ENCODE results near the gene WDR48. TPM values are rescaled to one million over a fixed set of nuclear protein-coding genes. Genes with fewer than 3 reads are reported as not detected.

The WDR48 gene
- total and polyA plus RNA-seq, 8 donors, result 6.3 to 25.8 (median 15.4) TPM

GRCh38 chr3:39022286-39022630 lies 29.6 kb upstream of the WDR48 start:
- DNase-seq (no peak), ATAC-seq (no peak), FAIRE-seq (no peak)
- Histone ChIP-seq H3K36me3 (no peaks in the 10 kb centered on the region), H3K9me3 (no peaks in the 10 kb centered on the region), H3K27ac (no peak overlapping the region), H3K27me3 (no peaks in the 10 kb centered on the region), H3K4me1 (no peaks in the 10 kb centered on the region), H3K4me3 (no peak overlapping the region)
- TF ChIP-seq, protein P1, sequence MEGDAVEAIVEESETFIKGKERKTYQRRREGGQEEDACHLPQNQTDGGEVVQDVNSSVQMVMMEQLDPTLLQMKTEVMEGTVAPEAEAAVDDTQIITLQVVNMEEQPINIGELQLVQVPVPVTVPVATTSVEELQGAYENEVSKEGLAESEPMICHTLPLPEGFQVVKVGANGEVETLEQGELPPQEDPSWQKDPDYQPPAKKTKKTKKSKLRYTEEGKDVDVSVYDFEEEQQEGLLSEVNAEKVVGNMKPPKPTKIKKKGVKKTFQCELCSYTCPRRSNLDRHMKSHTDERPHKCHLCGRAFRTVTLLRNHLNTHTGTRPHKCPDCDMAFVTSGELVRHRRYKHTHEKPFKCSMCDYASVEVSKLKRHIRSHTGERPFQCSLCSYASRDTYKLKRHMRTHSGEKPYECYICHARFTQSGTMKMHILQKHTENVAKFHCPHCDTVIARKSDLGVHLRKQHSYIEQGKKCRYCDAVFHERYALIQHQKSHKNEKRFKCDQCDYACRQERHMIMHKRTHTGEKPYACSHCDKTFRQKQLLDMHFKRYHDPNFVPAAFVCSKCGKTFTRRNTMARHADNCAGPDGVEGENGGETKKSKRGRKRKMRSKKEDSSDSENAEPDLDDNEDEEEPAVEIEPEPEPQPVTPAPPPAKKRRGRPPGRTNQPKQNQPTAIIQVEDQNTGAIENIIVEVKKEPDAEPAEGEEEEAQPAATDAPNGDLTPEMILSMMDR (IDR thresholded peaks at IDR 0.05), result no peak
- intact Hi-C loops (cut with DNase I), result no loop called here

GRCh38 chr3:39024497-39024896 lies 27.3 kb upstream of the WDR48 start:
- no peaks in the 10 kb centered on the region for H3K27me3 ChIP-seq
- no peak for DNase-seq
- H3K27ac ChIP-seq, result no peak overlapping the region
- no peak for ATAC-seq
- H3K4me1 ChIP-seq, result no peaks in the 10 kb centered on the region
- no peaks in the 10 kb centered on the region for H3K9me3 ChIP-seq
- intact Hi-C loops (cut with DNase I), result no loop called here
- TF ChIP-seq, protein P1 (IDR thresholded peaks at IDR 0.05), result no peak
- no peak for FAIRE-seq
- H3K36me3 ChIP-seq, result no peaks in the 10 kb centered on the region
- no peak overlapping the region for H3K4me3 ChIP-seq

- H3K4me3 ChIP-seq, result no peak overlapping the region
- DNase-seq, result no peak
- TF ChIP-seq, protein P1 (IDR thresholded peaks at IDR 0.05), result no peak
- no peak for FAIRE-seq
- H3K4me1 ChIP-seq, result no peaks in the 10 kb centered on the region
- no peaks in the 10 kb centered on the region for H3K36me3 ChIP-seq
- 79 to 81% methylated on average over 6 of the region's 6 CpGs for WGBS, 2 donors
- intact Hi-C loops (cut with DNase I), result no loop called here
- no peak for ATAC-seq
- H3K27me3 ChIP-seq, result no peaks in the 10 kb centered on the region
- H3K9me3 ChIP-seq, result no peaks in the 10 kb centered on the region
- H3K27ac ChIP-seq, result no peak overlapping the region
Measured at GRCh38 chr3:39025222-39025970, 26.4 kb upstream of the WDR48 start.

GRCh38 chr3:39028546-39028945 lies 23.3 kb upstream of the WDR48 start:
- intact Hi-C loops (cut with DNase I), result no loop called here
- Histone ChIP-seq H3K27ac (no peak overlapping the region), H3K4me1 (no peaks in the 10 kb centered on the region), H3K9me3 (no peaks in the 10 kb centered on the region), H3K27me3 (no peaks in the 10 kb centered on the region), H3K4me3 (no peak overlapping the region), H3K36me3 (no peaks in the 10 kb centered on the region)
- no peak for FAIRE-seq
- ATAC-seq, result no peak
- TF ChIP-seq, protein P1 (IDR thresholded peaks at IDR 0.05), result no peak
- DNase-seq, result no peak
- WGBS, 2 donors, result 67 to 74% methylated on average over 3 of the region's 3 CpGs

DNA sequence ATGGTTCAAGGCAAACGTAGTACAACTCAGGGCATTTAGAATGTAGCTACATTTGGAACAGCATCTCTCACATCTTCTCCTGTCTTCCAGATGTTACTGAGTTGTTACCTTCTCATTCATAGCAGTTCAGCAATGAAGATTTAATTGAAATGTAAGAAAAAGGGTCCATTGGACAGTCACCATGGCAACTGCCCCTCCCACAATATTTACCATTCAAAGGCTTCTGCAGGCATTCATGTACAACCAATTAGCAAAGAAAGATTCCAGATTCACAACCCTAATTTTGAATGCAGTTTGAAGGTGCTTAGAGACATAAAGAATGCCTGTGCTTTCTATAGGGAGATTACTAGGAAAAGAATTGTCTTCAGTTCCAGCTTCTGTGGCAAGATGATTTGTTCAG lies 22.3 kb upstream of the WDR48 start:
- Histone ChIP-seq H3K9me3 (no peaks in the 10 kb centered on the region), H3K4me1 (no peaks in the 10 kb centered on the region), H3K27me3 (no peaks in the 10 kb centered on the region), H3K27ac (no peak overlapping the region), H3K4me3 (no peak overlapping the region), H3K36me3 (no peaks in the 10 kb centered on the region)
- DNase-seq (no peak), FAIRE-seq (no peak), ATAC-seq (no peak)
- WGBS, 2 donors, result 88 to 92% methylated on average over 1 of the region's 1 CpG
- TF ChIP-seq, protein P1 (IDR thresholded peaks at IDR 0.05), result no peak
- intact Hi-C loops (cut with DNase I), result no loop called here

Data from pancreas (tissue), 10 donors.